Aorta (tissue), 5 donors: ENCODE data around the gene HCN4. TPM values are rescaled to one million over a fixed set of nuclear protein-coding genes. Genes with fewer than 3 reads are reported as not detected.

ENCODE experiments used
- ATAC-seq: fragments of 200-7000 bp; cut with Tn5 transposase; one replicate; pipeline ENCODE4 v1.9.1; 2022; ENCODE audit warnings: moderate library complexity; ENCODE audit not compliant: low FRiP score
- DNase-seq, 2 donors: peaks; one replicate each; pipeline ENCODE4 v3.0.0-alpha.2; 2020
- H3K27ac ChIP-seq, 2 donors: one replicate each; pipeline ENCODE4 v1.5.1; 2013; ENCODE audit warnings: low read length in 2 of 2, mild to moderate bottlenecking in 2 of 2, moderate library complexity in 2 of 2, control low read depth in 1 of 2, inconsistent platforms in 1 of 2, low read depth in 1 of 2
- H3K27me3 ChIP-seq, 2 donors: one replicate each; pipeline ENCODE4 v1.6.1; 2013; ENCODE audit warnings: control low read depth in 1 of 2, low read length in 1 of 2, mild to moderate bottlenecking in 1 of 2, moderate library complexity in 1 of 2; ENCODE audit not compliant: insufficient read depth in 2 of 2, control insufficient read depth in 1 of 2
- H3K36me3 ChIP-seq, 2 donors: one replicate each; pipeline ENCODE4 v1.6.1; 2013; ENCODE audit warnings: control low read depth in 1 of 2, low read length in 1 of 2, mild to moderate bottlenecking in 1 of 2; ENCODE audit not compliant: insufficient read depth in 2 of 2, control insufficient read depth in 1 of 2
- H3K4me1 ChIP-seq, 2 donors: one replicate each; pipeline ENCODE4 v1.6.1; 2013; ENCODE audit warnings: low read length in 2 of 2, control low read depth in 1 of 2, mild to moderate bottlenecking in 1 of 2, moderate library complexity in 1 of 2; ENCODE audit not compliant: insufficient read depth in 2 of 2, control insufficient read depth in 1 of 2
- H3K4me3 ChIP-seq, 2 donors: one replicate each; pipeline ENCODE4 v1.5.1; 2013; ENCODE audit warnings: low read length in 2 of 2, control low read depth in 1 of 2, mild to moderate bottlenecking in 1 of 2
- H3K9me3 ChIP-seq: one replicate; pipeline ENCODE4 v1.6.1; 2013; ENCODE audit warnings: mild to moderate bottlenecking, low read length; ENCODE audit not compliant: control insufficient read depth
- WGBS, 2 donors: extraction: QIAGEN DNeasy Blood & Tissue Kit; methylation state at CpG; one replicate each; pipeline ENCODE4 v1.1.7; 2013; 5-methylcytosine and 5-hydroxymethylcytosine counted together
- intact Hi-C, 2 donors: fragments of 100-400 bp; cut with DNase I; formaldehyde crosslinking; loops; one replicate each; pipeline versions ENCODE4 v1.14.2 to v1.15.0; 2022
- polyA plus RNA-seq, 2 donors: library from polyadenylated mRNA; stranded (reverse); fragments of 200-250 nt; gene quantifications; one replicate each; pipeline ENCODE4 v1.2.3, GENCODE V29; 2013
- total RNA-seq, 2 donors: library from RNA; stranded (reverse); fragmentation: NEBNext Ultra II Directional; extraction: Animal tissue kit (Norgen Biotek cat#: 25700); gene quantifications; one replicate each; pipeline ENCODE4 v1.2.1, GENCODE V29; 2021
- donor health status: healthy with polysubstance abuse.
- donor health status: Bipolar disorder and iron deficiency.
- donor health status: DM: no; HTN: no; CAD: no.
- donor health status: DM: no; HTN: no; CAD: no.
- donor health status: DM: yes; HTN: yes; CAD: no.

The HCN4 gene
- total and polyA plus RNA-seq, 4 donors = under 0.01 TPM; not detected in 3

DNA sequence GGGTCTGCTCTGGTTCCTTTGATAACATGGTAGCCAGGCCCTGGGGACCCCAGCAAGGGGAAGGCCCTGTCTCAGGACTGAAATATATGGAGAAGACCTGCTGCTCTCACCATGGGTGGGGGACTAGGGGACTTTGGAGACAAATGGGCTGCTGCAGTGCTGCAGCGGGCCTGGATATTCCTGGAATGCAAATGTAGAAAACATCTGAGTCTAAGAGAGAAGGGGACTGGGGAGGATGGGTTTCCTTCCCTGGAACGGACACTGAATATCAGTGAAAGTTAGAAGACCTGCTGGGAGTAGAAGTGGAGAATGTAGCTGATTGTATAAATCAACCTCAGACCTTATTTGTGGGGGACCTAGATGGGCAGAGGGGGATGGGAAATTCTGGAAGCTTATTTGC lies 3.1 kb upstream of the HCN4 start:
- 49 to 56% methylated on average over 2 of the region's 2 CpGs for WGBS, 2 donors
- Histone ChIP-seq H3K36me3 (no peaks in the 10 kb centered on the region), H3K27ac (no peak overlapping the region), H3K27me3 (no peaks in the 10 kb centered on the region), H3K4me1 (no peaks in the 10 kb centered on the region), H3K9me3 (no peaks in the 10 kb centered on the region), H3K4me3 (no peak overlapping the region)
- intact Hi-C loops = no loop called here
- ATAC-seq (no peak), DNase-seq (no peak)

DNA sequence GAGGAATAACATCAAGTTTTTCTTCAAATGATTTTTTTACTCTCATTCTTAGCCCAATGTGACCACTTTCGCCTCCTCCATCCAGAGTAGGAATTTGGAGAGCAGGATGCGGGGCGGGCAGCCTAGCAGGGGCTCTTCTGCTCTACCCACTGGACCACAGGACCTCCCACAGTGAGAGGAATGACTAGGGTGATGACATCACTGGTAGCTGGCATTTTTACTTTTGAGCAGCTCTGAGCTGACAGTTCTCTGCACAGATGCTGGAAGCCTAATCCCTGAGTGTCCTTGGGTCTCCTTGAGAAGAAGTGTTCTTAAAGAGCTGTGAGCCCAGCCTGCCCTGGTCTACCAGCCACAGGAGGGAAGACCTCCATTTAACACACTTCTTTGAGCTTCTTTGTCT lies 1.4 kb upstream of the HCN4 start:
- Histone ChIP-seq H3K9me3 (no peaks in the 10 kb centered on the region), H3K4me3 (no peak overlapping the region), H3K36me3 (no peaks in the 10 kb centered on the region), H3K4me1 (no peaks in the 10 kb centered on the region), H3K27me3 (no peaks in the 10 kb centered on the region), H3K27ac (no peak overlapping the region)
- intact Hi-C loops = no loop called here
- no peak for DNase-seq
- WGBS, 2 donors = 71 to 77% methylated on average over 3 of the region's 3 CpGs
- ATAC-seq = no peak

DNA sequence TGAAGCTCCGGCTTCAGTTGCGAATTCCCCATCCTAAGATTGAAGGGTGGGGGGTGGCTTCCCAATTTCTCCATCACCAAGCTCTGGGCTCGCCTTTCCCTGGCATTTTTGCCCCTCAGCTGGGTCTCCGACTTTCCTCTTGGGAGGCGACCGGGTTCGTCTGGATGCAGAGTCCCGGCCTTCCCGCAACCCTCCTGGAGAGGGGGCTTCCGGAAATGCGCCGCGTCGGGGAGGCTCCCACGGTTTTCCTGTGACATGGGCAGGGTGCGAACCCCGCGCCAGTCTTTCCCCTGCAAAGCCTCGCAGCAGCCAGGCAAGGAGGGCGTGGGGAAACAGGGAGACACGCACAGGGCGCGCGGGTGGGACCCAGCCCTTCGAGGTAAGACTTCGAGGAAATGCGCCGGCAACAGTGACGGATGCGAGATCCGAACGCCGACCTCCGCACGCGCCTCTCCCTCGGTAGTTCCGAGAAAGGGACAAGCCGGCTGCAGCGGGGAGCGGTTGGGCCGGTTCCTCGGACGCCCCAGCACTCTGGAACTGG lies 466 bp upstream of the HCN4 start:
- WGBS, 2 donors = 1 to 3% methylated on average over 42 to 44 of the region's 44 CpGs
- intact Hi-C loops = no loop called here

DNA sequence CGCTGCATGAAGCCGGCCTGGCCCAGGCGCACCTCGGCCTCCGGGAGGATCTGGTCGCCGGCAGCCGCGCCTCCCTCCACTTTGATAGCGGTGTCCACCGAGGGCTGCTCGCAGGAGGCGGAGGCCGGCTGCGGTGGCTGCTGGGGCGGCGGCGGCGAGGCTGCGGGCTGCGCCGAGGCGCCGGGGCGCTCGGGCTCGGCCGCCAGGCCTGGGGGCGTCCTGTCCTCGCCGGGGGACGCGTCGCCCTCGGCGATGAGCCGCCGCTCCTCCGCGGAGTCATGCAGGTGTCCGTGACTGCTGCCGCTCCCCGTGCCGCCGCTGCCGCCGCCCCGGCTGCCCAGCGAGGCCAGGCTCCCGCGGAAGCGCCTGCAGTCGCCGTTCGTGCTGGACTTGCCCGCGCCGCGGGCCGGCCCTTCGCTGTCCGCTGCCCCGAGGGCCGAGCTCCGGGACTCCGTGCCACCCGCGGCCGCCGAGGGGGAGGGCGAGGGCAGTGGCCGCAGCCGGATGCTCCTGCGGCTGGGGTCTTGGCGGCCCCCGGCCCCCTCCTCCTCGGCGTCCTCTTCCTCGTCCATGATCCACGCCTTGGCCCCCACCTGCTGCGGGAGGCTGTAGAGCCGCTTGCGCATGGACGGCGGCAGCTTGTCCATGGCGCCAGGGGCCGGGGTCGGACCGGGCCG lies 996 bp downstream of the HCN4 start:
- WGBS, 2 donors = 1% methylated on average over 65 to 90 of the region's 90 CpGs
- H3K27ac ChIP-seq = no peak overlapping the region
- H3K36me3 ChIP-seq = no peaks in the 10 kb centered on the region
- no peaks in the 10 kb centered on the region for H3K4me1 ChIP-seq
- DNase-seq (no peak), ATAC-seq (no peak)
- no peaks in the 10 kb centered on the region for H3K27me3 ChIP-seq
- no peaks in the 10 kb centered on the region for H3K9me3 ChIP-seq
- H3K4me3 ChIP-seq = peak overlapping the region; percentile 2 to 27
- intact Hi-C loops = no loop called here

More for the DNA sequence above, 466 bp upstream of the HCN4 start:
- no peak for ATAC-seq
- Histone ChIP-seq H3K27ac (no peak overlapping the region), H3K9me3 (no peaks in the 10 kb centered on the region), H3K27me3 (no peaks in the 10 kb centered on the region), H3K4me1 (no peaks in the 10 kb centered on the region), H3K36me3 (no peaks in the 10 kb centered on the region), H3K4me3 (no peak overlapping the region)
- DNase-seq = no peak

DNA sequence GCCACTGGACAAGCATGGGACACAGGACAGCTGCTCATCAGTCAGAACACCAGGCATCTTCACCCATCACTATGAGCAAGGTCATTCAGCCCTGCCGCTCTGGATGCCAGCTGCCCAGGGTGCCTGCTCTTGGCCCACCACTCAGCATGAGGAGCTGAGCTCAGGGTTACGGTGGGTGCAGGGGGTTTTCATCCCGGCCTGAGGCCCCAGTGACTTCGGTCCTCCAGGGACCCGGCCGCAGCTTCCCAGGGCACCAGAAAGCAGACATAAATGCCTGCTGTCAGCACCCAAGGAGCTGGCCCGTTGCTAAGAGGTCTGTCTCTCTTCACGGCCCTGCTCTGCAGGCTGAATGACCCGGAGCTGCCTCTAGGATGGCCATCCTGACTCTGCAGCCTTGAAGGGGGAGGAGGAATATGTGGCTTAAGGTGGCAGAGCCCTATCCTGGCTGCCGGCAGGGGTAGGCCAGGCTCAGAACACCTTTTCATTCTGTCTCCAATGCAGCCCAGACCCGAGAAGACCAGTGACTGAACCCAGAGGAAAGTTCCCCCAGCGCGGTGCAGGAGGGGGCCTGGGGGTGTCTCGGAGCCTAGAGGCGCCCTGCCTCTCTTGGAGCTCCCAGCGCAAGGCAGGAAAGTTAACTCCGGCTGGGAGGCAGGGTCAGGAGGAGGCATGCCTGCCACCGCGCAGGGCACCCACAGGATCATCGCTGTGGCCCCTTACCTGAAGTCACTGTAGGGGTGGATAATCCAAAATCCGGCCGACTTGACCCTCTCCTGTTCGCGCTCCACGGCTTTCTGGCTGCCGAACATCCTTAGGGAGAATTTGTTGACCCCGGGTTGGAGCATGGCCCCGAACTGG lies 1.8 kb downstream of the HCN4 start:
- WGBS, 2 donors = 15 to 18% methylated on average over 28 of the region's 28 CpGs
- no peaks in the 10 kb centered on the region for H3K36me3 ChIP-seq
- H3K4me1 ChIP-seq = no peaks in the 10 kb centered on the region
- H3K27me3 ChIP-seq = no peaks in the 10 kb centered on the region
- no peak for ATAC-seq
- H3K4me3 ChIP-seq = no peak overlapping the region
- no peak overlapping the region for H3K27ac ChIP-seq
- H3K9me3 ChIP-seq = no peaks in the 10 kb centered on the region
- intact Hi-C loops = no loop called here
- DNase-seq = no peak

DNA sequence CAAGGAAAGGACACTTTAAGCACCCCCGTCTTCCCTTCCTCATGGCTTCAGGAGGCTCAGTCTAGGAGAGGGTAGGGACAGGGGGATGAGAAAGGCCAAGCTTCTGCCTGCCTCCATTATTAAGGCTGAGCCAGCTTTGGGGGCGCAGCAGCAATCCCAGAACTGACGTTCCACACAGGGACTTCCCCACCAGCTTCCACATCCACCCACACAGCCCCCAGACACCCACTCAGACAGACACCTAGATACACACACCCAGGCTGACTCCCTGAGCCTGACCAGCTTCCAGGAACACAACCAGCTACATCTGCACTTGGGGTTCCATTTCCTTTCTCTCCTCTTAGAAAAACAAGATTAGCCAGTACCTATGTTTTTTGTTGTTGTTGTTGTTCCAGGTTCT lies 4.7 kb downstream of the HCN4 start:
- H3K4me3 ChIP-seq = no peak overlapping the region
- WGBS, 2 donors = 83 to 93% methylated on average over 3 of the region's 3 CpGs
- no peaks in the 10 kb centered on the region for H3K27me3 ChIP-seq
- DNase-seq = no peak
- H3K27ac ChIP-seq = no peak overlapping the region
- intact Hi-C loops = no loop called here
- no peak for ATAC-seq
- no peaks in the 10 kb centered on the region for H3K4me1 ChIP-seq
- H3K9me3 ChIP-seq = no peaks in the 10 kb centered on the region
- no peaks in the 10 kb centered on the region for H3K36me3 ChIP-seq

DNA sequence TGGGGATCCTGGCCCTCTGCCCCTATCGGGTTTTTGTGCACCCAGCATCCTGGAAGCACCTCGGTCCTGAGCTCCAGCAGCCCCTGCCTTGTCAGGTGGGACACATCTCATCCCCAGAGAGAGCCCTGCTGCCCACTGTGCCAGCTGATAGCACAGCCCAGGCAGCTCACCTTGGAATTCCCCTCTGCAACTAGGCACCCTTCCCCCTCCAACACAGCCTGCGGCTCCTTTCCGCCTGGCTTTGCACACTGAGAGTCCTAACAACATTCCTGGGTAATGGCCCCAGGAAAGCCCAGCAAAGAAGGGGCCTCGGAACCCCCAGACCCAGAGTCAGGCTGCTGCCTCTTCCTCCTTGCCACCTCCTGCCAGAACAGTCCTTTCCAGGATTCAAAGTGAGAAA lies 5.9 kb downstream of the HCN4 start:
- 74 to 83% methylated on average over 4 to 5 of the region's 5 CpGs for WGBS, 2 donors
- Histone ChIP-seq H3K4me3 (no peak overlapping the region), H3K27me3 (no peaks in the 10 kb centered on the region), H3K9me3 (no peaks in the 10 kb centered on the region), H3K4me1 (no peaks in the 10 kb centered on the region), H3K36me3 (no peaks in the 10 kb centered on the region), H3K27ac (no peak overlapping the region)
- ATAC-seq = no peak
- DNase-seq = no peak
- intact Hi-C loops = no loop called here

DNA sequence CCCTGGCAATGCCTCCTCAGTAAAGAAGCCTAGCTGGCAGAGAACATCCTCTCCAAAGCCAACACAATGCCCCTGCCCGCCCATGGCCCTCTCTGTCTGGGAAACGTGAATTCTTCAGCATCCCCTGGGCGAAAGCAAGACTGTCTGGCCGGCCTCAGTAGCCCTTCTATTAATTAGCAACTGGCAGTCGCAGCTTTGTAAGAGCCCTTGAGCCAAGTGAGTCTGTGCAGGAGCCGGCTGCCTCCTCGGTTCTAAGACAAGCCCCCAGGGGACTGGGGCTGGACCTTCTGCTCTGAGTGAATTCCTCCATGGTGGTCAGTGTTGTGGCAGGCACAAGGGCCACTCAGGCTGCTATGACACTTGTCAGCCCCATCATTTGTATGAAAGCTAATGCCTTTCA lies 7.4 kb downstream of the HCN4 start:
- intact Hi-C loops = no loop called here
- Histone ChIP-seq H3K27ac (no peak overlapping the region), H3K36me3 (no peaks in the 10 kb centered on the region), H3K9me3 (no peaks in the 10 kb centered on the region), H3K4me1 (no peaks in the 10 kb centered on the region), H3K27me3 (no peaks in the 10 kb centered on the region), H3K4me3 (no peak overlapping the region)
- no peak for ATAC-seq
- no peak for DNase-seq
- WGBS, 2 donors = 30 to 31% methylated on average over 7 of the region's 7 CpGs

DNA sequence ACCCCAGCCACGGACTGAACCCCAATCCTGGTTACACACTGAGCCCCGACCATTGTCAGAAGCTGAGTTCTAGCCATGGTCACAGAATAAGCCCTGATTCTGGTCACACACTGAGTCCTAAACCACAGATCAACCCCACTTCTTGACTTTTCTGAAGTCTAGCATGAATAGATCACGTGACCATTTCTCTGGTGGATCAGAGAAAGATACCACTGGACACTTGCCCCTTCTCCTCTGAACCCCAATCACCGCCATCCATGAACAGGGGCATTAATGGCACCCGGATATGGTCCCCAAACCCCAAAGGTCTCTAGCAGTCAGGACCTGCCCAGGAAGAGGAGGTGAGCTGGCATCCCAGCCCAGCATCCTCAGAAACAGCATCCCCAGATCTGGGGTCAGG lies 9.1 kb downstream of the HCN4 start:
- H3K27me3 ChIP-seq = no peaks in the 10 kb centered on the region
- intact Hi-C loops = no loop called here
- H3K4me3 ChIP-seq = no peak overlapping the region
- no peaks in the 10 kb centered on the region for H3K4me1 ChIP-seq
- ATAC-seq (no peak), DNase-seq (no peak)
- H3K36me3 ChIP-seq = no peaks in the 10 kb centered on the region
- 78 to 82% methylated on average over 5 of the region's 5 CpGs for WGBS, 2 donors
- H3K27ac ChIP-seq = no peak overlapping the region
- H3K9me3 ChIP-seq = no peaks in the 10 kb centered on the region
